T-helper 22 cell (primary cell): ENCODE data around the gene HOXC13.

Source experiments
- DNase-seq: peaks from one replicate; pipeline ENCODE4 v3.0.0-alpha.2; 2020; ENCODE audit warnings: low read depth

The HOXC13 gene

DNA sequence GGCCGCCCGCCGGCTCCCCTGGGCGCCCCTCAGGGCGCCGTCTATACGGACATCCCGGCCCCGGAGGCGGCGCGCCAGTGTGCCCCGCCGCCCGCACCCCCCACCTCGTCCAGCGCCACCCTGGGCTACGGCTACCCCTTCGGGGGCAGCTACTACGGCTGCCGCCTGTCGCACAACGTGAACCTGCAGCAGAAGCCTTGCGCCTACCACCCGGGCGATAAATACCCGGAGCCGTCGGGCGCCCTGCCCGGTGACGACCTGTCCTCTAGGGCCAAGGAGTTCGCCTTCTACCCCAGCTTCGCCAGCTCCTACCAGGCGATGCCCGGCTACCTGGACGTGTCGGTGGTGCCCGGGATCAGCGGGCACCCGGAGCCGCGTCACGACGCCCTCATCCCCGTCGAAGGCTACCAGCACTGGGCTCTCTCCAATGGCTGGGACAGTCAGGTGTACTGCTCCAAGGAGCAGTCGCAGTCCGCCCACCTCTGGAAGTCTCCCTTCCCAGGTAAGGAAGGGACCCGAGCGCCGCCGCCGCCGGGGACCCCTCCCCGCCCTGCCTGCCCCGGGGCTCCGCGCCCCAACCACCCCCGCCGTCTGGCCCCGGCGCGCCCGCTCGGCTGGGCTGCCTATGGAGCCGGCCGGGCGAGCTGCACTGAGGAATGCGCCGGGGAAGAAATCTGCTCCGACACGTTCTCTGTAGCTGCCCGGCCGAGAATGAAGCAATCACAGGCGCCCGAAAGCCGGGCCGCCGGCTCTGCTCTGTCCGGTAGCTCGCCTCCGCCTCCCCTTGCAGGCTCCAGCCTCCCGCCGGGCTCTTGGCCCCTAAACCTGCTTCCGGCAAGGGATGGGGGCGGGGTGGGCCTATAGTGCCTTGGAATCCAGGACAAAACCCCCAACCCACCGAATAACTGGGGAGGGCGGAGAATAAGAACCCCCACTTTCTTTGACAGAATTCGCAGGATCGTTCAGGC, 794 bp downstream of the HOXC13 start:
- no peak for DNase-seq

DNA sequence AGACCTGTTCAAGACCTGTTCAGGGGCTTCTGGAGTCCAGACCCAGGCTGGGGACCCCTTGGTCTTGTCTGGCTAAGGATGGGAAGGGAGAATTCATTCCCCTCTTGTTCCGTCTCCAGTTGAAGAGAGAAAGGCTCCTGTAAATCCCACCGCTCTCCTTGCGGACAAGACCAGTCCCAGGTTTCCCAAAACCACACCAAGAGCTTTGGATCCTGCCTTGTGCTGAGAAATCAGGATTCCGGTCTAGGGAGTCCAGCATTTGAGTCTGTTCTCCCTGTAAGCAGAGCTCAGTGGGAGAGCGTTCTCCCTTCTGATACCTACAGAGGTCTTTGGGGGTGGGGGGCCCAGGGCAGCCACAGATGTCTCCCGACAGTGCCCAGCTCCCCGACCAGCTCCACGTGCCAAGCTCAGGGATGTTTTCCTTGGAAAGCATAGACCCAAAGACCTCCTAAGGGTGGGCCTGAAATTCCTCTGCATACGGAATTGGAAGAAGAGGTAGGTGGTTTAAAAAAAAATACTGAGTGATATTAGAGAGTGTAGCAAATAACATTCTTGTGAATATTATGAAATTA, 1.9 kb downstream of the HOXC13 start:
- no peak for DNase-seq

DNA sequence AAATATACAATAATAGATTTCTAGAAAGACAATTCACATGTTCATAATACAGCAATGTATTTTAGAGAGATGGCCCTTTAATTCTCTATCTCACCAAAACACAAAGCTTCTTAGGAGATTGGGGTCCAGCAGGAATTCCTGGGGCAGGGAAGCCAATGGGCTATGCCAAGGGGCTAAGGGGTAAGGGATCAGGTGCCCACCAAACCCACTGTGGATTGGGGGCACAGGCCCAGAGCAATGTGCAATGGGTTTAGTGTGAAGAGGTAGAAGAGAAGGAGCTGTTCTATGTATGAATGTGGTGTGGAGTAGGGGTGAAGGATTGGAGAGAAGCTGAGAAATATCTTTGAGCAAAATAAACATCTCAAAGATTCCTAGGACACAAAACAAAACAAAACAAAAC, 2.6 kb downstream of the HOXC13 start:
- DNase-seq: no peak

DNA sequence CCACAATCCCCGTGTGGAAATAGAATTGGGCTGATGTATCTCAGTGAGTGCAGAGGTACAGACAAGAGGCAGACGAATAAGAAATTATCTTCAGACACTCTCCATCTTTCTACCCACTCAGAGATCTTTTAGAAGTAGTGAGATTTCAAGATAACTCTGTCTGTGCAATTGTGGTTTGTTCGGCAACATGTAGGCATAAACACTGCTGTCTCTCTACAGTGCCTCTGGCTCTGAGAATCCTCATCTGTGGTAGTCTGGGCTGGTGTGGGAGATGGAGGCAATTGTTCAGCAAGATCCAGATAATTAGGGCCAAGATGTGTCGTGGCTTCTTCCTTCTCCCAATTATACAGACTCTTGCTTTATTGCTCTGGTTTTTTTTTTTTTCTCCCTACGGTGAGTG, 3.1 kb downstream of the HOXC13 start:
- DNase-seq: no peak

DNA sequence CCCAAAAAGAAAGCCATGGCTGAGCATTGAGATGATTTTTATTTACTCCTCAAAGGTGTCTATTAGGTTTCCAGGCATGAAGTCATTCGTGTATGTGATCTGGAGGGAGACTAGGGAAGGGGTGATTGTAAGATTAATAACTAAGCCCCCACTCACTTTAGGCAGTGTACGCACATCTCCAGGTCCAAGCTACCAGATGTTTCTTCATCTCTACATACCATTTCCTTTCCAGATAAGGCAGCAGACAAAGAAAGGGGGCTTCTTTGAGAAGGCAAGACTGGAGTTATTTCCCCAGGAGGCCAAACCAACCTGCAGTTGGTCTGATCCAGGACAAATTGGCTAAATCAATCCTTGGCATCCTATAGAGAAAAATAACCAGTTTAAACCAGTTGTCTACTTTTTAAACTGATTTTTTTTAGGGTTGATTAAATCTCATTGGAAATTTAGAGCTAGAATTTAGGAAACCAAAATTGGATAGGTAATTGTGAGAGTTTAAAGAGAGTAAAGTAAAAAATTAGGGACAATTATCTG, 3.9 kb downstream of the HOXC13 start:
- no peak for DNase-seq

DNA sequence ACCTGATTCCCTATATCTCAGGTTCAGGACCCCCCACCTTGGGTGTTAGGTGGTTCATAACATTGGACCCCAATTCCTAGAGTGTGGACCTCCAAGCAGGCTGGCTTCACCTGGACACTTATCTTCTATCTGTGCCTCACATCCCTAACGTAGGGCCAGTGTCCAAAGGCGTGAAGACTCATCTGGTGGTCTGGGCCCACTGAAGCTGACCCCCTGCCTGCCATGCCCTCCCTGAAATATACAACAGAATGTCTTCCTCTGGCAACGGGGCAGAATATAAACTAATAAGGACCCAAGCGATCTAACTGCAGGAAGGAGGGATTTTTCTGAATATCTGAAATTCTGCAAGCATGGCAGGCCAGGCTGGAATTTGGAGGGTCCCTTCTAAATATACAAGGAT, 5.6 kb downstream of the HOXC13 start:
- DNase-seq: no peak

DNA sequence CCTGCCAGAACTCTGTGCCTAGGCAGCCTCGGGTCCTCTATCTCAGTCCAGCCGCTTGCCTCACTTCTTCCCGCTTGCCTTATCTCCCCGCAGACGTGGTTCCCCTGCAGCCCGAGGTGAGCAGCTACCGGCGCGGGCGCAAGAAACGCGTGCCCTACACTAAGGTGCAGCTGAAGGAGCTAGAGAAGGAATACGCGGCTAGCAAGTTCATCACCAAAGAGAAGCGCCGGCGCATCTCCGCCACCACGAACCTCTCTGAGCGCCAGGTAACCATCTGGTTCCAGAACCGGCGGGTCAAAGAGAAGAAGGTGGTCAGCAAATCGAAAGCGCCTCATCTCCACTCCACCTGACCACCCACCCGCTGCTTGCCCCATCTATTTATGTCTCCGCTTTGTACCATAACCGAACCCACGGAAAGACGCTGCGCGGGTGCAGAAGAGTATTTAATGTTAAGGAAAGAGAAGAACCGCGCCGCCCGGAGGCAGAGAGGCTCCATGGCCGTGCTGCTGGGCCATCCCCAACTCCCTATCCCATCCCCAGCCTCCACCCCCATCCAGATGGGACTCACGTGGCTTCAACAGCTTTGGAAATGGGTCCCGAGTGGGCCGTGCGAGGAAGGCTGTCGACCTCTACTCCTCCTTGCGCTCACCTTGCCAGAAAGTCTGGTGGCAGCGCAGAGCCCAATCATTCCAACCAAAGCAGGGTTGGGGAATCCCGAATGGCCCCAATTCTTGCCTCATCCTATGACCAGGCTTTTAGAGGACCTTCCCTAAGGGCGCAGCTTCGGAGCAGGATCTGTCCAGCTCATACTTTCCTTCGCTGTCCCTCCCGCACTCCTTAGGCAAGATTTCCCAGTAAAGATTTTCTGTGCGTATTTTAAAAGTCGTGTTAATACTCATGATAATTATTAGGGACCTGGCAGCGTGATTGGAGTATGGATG, 6.5 kb downstream of the HOXC13 start:
- DNase-seq: no peak

DNA sequence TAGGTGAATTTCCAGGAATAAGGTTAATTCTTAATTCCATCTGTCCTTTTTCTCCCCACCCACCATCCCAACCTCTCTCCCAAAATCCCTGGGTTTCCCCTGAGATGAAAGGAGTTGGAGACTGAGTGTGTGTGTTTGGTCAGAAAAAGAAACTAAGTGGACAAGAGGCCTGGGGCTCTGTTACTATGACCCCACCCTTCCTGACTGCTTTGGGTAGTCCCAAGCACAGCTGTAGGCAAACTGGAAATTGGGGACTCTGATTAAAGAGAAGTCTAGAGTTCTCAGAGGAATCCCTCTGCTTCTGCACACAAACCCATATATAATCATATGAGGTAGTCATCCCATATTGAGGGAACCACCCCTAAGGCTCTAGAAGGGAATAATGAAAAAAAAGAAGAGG, 9.1 kb downstream of the HOXC13 start:
- no peak for DNase-seq

DNA sequence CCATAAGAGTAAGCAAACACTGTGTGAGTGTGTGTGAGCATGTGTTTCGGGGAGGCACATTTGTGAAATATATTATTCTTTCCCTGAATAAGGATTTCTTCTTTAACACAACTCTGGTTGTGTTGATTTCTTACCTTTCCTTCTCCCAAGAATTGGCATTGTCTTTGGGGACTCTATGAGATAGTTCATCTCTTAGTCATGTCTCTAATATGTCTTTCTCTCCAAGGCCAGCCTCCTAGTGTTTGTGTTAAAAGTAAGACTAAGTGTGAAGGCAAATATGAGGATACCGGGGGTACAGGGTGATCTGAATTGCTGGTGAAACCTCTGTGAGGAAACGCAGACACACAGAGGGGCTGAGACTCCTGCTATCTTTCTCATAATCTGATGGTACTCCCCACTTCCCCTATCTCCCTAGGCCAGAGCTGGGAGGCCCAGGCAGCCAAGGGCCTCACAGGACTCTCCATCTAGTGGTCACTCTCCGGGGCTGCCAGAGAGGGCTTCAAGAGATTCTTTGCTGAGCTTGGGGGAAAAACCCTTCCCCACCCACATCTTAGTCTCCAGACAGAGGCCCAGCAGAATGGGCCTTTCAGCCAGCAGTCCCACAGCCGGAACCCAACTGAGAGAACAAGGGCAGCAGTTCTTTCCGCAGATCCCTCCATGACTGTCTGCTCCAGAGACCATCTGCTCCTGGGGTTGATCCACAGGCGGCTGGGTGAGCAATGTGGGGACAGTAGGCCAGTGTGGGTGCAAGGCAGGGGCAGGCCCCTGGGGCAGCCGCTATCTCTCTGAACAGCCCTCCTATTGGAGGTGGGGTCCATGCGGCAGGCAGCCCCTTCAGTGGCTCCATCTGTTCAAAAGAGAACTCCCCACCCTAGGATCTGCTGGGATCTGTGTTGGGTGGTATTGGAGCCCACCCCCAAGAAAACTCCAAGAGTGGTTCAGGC, 10.3 kb downstream of the HOXC13 start:
- DNase-seq: no peak

DNA sequence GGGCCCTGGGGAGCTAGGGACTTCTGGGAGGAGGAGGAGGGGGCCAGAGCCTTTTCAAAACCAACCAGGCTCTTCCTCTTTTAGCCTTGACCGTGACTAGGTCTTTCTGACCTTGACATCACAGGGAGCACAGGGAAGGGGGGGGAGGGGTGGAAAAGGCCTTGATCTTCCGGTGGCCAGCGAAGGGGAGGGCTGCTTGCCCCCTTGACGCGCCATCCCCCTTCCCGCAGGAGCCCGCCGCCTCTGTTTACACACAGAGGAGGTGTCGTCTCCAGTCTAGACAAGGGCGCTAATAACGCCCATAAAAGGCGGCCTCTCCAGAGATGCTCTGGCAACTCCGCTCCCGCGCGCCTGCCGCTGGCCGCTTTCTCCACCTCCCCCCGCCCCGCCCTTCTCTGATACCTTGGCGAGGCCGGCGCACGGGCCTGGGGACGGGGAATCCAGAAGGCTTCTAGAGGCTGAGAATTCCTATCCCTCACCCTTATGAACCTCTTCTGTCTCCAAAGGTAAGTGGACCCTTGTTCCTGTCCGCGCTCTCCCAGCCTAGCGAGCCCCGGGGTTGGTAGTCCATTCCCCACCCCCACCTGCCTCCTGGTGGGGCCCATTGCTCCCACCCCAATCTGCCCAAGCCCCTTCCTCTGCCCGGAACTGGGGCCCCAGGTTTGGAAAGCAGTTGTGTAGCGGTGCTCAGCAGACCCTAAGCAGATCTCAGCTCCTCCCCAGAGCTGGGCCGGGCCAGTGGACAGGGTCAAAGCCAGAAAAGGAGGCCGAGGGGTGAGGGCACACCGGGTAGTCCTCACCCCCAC, 11.2 kb downstream of the HOXC13 start:
- DNase-seq: no peak

DNA sequence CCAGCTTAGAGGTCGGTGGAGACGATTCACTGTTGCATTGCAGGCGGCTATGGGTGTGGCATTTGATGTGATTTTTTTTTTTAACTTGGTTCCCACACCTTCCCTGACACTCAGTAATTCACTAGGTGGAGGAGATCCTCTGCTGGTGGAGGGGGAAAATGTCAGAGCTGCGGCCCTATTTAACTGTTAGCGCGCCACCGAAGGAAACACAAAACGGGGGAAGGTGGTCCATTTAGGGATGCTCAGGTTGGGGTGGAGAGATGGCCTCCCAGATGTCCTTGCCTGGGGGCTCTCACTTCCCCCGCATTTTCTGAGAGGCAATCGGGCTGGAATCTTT, 11.8 kb downstream of the HOXC13 start:
- no peak for DNase-seq

DNA sequence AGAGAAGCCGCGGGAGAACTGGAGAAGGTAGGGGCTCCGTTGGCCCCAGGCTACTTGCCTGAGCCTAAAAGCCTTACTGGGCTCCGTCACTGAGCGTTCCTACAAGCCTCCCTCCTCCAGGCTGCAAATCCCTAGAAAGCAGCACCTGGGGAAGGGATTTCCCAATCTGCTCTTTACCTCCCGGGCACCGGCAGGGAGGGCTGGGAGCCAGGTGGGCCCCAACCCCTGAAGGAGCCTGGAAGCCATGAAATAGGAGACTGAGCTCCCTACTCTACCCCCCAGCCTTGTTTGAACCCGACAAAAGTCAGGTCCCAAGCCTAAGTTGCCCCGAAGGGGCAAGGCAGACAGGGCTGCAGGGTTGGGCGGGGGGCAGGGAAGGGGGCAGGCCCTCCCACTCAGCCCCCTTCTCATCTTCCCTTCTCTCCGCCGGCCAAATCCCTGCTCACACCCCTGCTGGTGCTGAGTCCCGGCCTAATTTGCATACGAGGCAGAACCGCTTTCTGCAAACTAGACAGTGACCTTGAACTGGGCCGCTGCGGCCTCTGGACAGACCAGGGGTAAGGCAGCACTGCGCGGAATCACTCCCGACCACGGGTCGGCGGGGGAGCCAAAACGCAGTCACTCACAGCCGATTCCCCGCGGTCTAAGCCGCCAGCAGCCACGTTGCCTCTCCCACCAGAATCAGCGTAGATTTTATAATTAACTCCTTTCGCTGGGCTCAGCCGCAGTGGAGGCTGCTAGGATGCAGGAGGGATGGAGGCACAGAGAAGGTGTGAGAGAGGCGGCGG, 12.4 kb downstream of the HOXC13 start:
- DNase-seq: no peak

DNA sequence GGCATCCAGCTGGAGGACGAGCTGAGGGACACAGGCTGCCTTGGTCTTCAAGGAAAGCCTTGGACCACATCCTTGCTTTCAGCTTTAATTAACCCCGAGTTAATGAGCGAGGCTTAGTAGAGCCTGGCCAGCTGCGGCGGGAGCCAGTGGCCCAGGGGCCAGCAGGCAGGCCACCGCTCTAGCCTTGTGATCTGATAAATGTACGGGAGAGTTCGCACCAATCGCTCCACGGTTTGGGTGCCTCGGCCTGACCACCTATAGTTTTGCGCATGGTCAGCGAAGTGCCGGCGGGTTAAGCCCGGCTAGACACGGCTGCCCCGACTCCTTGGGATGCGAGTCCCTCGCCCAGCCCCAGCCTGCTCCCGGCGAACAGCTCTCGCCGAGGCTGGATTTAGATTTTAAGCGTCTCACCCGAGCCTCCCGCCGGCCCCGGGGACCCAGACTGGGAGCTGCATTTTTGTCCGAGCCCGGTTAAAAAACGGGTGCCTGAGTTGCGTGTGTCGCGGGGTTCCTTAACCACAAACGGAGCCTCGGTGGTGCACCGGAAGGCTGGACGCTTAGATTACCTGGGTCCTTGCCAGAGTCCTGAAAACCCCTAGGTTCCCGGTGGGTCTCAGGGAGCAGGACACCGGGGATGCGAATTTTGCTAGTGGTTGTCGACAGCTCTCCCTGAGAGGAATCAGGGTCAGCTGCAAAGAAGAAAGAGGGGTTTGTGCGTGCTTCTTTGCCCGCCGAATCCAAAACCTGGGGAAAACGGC, 13.1 kb downstream of the HOXC13 start:
- no peak for DNase-seq

DNA sequence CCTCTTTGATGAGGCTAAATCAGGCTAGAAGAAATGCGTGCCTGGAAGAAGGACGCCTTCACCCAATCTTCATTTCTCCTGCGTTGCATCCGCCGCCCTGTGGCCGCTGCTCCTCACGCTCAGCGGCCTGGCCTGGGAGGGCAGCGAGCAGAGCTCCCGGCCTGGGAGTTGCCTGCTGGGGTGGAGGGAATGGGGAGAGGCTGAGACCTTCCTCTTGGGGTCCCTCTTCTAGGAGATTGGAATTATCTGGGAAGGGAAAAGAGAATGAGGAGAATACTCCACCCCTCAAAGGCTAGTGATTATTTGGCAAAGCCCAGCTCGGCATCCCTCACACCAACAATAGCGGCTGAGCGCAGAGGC, 13.7 kb downstream of the HOXC13 start:
- no peak for DNase-seq

DNA sequence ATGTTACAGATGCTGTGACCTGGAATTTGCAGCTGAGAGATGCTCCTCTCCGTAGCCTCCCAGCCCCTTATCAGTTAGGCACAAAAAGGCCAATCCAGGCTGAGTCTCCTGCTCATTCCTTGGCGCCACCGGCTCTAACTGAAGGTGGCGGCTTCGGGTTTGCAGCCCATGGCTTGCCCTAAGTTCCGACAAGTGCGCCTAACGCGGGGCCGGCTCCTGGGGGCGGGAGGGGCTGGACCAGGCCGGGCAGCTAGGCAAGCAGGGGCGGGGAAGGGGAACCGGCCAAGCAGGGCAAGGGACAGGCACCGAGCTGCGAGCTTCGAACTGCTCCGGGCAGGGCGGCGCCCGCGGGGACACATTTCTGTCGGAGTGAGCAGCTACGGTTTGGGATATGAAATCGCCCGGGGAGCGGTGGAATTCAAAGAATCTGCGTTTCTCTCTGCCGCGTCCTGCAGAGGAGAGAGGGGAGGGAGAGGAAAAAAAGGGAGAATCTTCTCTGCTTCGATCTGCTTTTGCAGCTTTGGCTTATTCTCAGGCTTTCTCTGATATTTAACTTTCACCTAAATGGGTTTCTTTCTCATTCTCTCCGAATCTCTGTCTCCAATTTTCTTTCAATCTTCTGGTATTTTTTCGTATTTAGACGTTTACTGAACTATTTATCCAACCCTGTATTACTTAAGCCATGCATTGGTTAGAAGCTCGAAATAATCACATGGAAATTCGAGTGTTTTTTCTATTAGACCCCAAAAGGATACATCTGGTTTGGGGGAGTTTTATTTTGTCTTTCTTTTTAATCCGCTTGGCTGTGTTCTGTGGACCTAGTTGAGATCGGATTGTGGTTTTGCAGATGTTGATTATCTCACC, 14.5 kb downstream of the HOXC13 start:
- no peak for DNase-seq

DNA sequence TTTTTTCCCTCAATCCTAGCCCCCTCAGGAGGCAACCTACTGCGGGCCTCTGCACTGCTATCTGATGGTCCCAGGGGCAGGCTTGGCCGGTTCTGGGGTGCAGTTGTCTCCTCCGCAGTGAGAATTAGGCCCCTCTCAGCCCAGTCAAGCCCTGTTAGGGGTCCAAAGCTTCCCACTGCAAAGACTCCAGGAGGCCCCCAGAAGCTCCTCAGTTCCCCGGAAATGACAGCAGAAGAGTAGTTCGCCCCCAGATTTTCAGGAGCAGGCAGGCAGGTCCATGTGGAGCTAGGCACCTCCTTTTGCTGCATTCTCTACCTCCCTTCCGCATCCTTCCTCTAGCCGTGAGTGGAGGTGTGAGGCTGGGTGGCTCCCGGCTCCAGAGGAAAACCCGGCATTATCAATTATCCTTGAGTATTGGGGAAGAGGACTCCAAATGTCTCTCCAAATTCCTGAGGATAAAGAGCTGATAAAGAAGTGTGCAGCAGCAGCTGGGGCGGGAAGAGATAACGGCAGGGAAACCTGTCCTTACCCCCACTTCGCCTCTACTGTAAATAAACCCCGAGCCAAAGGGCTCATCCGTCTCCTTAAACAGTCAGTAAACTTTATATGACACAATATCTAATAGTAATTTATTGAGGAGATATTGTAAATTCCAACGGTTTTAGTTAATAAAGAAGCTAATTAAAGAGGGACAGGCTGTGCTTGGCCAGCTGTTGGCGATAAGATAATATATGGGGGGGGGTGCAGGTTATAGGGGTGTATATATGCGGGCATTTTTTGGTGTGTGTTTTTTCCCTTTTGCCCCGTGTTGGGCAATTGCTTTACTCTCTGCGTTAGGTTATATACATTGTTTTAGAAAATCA, 15.4 kb downstream of the HOXC13 start:
- no peak for DNase-seq

DNA sequence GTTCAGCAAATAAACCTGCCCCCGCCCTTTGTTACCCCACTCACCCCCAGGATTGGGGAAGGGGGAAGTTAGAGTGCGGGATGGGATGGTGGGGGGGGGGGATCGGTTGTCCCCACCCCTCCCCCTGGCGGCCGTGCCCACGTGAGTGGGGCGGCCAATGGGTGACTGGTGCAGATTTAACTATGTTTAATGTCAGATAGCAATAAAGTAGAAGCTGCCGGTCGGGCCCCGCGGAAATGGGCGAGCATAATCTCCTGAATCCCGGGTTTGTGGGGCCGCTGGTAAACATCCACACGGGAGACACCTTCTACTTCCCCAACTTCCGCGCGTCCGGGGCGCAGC, 16.0 kb downstream of the HOXC13 start, which contains the start of gene HOXC12:
Gene HOXC12 (plus strand): TSS at position 210 of the 342 bp plus-strand sequence. CDS start 27 bp downstream, at position 237.
- DNase-seq: no peak
